GM18873 (cell line): Measurements from ENCODE around the gene HAPSTR1.

ENCODE experiments used
- ATAC-seq: cut with Tn5 transposase; IDR thresholded peaks from one replicate; pipeline ENCODE4 v1.9.1; 2021; ENCODE audit warnings: mild to moderate bottlenecking, moderate library complexity, moderate number of reproducible peaks; ENCODE audit not compliant: unreplicated experiment, low FRiP score

HAPSTR1 gene

DNA sequence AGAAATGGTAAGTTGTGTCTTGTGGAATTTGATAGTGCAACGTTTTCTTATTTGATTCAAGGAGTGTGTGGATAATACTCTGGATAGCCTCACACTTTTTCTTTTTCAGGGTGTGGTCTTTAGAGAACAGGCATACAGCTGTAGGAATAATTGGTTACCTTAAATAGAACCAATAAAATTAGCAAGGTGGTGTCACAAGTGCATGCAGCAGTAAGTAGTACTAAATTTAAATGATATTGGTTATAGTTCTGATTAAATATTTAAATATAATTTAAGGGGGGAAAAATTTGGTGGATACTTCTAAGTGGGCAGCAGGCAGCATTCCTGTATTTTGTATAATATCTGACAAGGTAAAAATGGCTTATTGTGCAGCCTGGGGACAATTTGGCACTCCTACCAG, 3.7 kb downstream of the HAPSTR1 start:
- ATAC-seq, result no peak

DNA sequence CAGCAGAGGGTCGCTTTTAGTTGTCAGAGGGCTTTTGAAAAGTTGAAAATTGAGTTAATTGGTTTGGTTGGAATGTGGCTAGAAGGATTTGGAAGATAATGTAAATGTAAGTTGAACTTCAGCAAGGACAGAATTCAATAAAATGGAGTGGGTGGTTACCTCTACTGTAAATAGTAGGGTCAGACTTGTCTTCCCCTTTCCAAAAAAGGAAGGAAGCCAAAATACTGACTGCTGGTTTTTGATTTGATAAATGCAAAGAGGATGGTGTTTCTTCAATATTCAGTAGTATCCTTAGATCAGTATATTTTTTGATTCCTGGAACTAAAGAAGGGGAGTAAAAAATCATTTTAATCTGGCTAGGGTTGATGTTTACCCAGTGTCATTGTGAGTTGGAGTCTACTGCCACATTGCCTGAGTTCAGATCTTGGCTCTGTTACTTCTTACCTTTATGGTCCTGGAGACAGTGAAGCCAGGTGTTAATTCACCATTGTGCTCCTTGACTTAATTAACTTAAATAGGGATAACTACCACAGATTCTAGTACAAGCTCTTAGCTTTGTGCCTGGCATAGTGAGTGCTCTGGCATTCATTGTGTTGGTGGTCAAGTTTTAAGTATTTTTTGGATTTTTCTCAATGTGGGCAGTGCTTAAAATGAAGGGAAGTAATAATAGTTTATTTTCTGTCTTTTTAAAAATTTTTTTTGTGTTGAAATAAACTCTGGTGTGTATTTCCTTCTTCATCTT, 4.4 kb downstream of the HAPSTR1 start:
- no peak for ATAC-seq

DNA sequence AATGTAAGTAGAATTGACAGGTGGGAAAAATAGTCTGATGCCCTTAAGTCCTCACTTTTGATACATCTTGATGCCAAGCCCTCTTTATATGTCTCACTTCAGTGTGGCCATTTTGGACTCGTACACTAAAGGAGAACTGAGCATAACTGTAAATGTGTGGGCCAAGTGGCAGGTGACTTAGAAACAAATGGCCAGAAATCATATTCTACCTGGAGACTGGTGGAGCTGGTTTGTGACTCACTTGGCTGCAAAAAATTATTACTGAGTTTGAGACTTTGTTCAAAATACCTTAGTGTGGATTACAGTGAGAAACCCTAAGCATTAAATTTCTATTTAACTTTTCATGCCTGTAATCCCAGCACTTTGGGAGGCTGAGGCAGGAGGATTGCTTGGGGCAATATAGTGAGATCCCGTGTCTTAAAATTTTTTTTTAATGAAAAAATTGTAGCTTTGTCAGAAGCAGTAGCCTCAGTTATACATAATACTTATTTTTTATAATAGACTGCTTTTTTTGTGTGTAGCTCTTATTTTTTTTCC, 5.0 kb downstream of the HAPSTR1 start:
- ATAC-seq, result no peak

DNA sequence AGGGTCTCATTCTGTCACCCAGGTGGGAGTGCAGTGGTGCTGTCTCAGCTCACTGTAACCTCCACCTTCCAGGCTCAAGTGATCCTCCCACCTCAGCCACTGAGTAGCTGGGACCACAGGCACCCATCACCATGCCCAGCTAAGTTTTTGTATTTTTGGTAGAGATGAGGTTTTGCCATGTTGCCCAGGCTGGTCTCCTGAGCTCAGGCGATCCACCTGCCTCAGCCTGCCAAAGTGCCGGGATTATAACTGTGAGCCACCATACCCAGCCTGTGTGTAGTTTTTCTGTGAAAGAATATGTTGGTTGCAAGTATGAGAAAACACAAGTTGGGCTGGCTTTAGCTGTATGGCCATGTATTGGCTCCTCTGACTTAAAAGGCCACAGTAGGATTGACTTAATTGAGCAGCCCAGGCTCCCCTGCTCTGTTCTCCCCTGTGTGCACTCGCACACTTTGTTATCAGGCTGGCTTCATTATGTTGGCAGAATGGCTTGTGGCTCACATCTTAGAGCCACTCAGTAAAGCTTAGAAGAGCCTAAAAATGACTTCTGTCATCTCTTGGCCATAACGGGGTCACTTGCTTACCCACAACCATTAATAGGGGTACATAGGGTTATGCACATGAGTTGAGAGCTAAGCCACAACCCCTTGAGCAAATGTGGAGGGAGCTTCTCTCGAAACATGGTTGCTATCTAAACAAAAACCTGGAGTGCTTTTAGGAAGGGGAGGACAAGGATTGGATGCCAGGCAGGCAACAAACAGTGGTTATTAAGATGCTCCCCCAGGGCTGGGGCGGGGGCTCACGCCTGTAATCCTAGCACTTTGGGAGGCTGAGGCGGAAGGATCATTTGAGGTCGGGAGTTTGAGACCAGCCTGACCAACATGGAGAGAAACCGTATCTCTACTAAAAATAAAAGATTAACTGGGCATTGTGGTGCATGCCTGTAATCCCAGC, 6.1 kb downstream of the HAPSTR1 start:
- no peak for ATAC-seq

DNA sequence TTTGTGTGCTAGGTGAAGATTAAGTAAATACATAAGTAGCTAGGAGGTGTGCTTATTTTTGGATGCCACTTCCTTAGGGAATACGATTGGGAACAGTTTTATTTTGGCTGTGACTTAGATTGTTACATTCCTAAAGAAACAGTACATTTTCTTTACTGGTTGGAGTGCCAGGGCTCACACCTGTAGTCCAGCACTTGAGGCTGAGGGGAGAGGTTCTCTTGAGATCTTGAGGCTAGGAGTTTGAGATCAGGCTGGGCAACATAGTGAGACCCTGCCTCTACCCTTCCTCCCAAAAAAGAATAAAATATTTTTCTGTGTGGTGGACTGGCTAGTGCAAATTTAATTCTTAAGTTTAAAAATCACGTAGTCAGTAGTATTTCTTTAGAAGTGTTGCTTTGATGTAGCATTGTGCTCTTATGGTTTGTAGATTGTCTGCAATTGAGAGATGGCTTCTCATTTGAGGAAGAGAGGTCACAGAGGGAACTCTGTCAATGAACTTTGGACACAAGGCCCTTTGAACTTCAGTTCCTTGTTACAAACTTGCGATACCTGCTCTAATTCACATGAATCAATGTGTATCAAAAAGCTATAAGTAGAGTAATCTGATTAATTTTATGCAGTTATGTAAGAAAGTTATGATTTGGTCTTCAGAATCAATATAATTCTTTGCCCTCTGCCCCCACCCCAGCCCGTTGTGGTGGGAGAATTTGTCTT, 7.1 kb downstream of the HAPSTR1 start:
- no peak for ATAC-seq

DNA sequence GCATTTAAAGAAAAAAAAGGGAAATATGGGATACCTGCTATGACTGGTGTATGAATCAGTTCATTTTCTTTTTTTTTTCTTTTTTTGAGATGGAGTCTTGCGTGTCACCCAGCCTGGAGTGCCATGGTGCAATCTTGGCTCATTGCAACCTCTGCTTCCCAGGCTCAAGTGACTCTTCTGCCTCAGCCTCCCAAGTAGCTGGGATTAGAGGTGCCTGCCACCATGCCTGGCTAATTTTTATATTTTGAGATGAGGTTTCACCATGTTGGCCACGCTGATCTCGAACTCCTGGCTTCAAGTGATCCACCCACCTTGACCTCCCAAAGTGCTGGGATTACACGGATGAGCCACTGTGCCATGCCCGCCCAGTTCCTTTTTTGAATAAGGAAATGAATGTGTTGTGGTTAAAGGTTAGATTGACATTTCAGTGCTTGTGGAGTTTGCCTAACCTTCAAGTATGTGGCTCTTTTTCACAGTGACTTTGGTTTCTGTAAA, 7.7 kb downstream of the HAPSTR1 start:
- ATAC-seq, result no peak

DNA sequence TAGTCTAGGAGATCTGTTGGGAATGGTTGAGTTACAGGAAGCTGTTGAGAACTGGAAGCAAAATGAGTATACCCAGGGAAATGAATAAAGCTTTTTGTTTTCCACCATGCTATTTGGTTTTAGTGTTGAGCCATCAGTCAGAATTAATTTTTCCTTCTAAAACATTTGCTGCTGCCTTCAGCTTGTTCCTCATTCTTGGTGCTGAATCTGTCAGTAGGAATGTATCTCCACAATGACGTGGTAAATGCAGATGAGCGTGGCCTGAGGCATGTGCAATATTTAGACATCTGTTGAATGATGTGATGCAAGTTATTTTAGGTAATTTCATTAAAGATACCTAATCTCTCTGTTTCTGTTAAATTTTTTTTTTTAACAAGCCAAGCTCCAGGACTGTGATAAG, 10.9 kb downstream of the HAPSTR1 start:
- ATAC-seq, result no peak

DNA sequence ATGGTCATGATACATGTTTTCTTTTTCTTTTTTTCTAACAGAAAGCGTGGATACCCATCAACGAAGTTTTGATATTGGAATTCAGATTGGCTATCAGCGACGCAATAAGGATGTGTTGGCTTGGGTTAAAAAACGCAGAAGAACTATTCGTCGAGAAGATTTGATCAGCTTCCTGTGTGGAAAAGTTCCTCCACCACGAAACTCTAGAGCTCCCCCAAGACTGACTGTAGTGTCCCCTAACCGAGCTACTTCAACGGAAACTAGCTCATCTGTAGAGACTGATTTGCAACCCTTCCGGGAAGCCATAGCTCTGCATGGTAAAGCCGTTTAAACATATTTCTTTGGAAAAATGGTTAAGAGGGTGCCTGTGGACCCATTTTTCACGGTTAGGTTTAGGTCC, 11.5 kb downstream of the HAPSTR1 start:
- ATAC-seq, result no peak

DNA sequence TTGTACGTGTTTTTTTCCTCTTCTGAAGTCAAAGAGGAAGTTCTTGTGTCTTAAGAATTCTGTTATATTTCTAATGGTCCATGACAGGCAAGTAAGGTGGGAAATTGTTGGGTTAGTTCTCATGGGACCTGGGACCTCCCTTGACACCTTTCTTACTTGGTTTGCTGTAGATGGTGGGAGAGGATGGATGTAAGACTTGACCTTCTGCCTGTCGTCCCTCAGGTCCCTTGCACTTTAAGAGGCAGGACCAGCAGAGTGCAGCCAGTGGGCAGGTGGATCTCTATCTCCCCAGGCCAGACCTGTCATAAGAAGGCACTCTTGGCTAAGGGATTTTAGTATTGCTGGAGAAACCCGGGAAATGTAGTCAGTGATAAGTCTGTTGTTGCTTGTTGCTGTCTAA, 12.1 kb downstream of the HAPSTR1 start:
- no peak for ATAC-seq

DNA sequence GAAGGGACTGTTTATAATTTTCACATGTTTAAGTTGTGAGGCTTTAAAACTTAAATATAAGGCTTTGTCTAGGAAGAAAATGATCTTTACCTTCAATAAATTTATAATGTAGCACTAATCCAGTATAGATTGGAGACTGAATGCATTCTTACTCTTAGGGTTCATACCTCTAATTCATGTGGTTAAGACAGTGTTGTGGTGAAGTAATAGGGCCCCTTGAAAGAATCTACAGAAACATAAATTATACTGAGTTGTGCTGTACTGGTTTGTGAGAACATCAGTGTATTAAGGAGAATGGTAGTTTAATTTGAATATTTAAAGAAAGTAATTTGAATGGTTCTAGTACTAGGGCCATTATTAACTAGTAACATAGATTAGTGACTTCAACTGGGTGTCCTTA, 13.7 kb downstream of the HAPSTR1 start:
- ATAC-seq, result no peak

DNA sequence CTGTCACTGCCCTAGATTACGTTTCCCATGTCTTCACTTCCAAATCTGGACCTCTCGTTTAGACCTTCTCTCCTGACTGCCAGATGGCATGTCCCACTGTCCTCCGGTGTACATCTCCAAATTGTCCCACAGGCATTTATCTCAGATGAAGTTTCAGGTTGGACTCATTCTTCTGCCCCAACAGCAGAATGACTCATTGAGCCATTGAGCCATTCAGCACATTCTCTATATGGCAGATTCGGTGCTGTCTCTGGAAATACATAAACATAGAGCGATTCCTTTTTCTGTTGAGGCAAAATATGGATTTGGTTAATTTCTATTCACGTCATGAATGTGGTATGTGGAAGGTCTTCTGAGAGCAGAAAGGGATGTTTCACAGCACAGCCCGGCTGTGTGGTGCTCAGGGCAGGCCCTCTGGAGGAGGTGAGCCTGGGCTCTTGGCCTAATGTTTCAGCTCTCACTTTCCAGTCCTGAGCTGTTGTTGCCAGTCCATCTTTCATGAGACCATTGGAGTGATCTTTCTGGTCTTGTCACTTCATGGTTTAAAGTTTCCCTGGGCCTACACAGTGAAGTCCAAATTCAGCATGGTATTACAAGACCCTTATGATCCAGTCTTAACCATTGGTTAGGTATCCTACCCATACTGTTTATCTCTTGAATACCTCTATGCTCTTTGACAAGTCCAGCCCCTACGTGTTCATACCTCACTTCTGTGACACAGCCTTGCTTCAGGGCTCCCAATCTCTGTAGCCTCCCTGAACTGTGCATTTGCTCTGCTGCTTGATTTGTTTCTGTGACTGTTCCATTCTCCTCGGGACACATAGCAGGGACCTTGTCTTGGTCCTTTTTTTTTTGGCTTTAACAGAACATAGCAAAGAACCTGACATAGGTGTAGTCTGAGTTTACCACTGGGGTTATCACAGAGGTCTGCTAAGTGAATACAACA, 15.9 kb downstream of the HAPSTR1 start:
- ATAC-seq, result no peak

DNA sequence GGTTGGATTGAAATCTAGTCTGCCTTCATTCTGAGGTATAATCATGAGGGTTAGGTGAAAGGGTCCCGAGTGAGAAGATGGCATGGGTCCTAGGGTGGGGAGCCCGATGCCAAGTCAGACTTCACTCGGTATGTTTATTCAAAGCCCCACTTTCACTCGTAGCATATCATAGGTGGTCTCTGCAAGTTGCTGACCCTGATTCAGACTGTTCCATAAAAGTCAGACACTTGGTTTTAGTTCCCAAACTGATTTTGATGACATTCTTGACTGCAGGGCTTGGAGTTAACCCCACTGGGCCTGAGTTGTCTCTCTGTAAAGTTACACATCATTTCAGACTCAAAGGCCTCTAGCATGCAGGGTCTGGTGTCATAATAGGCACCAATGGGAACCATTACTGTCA, 17.8 kb downstream of the HAPSTR1 start:
- no peak for ATAC-seq

DNA sequence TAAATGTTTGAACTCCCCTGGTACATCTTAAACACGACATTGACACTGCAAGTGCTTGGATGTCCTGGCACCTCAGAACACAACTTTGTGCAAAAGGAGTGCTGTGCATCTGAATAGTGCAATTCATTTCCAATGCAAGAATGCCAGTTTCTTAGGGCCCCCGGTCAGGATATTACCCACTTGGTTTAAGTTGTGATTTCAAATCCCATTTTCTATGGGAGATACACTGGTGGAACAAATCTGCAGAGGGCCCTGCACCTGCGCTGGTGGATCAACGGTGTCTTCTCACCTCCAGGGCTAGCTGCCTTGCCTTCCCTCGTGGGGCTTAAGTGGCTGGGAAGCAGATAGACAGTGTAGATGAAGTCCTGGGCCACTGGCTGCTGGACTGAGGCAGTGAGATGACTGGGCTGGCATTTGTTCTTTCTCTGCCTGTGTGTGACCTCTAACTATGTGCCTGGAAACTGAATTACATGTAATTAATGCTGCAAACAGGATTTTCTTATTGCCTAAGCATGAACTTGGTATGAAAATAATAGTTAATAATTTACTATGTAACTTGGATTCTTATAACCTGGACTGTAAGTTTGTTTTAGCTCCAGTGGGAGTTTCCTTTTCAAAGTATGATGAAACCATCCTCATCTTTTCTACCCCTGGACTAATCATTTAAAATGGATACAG, 20.9 kb downstream of the HAPSTR1 start:
- ATAC-seq, result no peak

DNA sequence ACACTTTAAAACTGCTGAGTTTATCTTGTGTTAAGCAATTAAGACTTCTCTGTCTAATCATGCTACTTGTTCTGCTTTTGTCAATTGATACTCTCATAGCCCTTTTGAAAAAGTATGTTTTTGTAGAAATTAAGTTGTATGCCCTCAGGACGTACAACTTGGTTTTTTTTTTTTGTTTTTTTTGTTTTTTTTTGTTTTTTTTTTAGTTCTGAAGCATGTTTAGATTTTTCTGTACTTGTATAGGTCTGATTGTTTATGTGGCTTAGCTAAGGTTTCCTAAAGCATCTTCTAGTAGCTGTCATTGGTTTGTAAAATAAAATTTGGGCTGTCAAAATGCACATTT, 21.4 kb downstream of the HAPSTR1 start:
- no peak for ATAC-seq

DNA sequence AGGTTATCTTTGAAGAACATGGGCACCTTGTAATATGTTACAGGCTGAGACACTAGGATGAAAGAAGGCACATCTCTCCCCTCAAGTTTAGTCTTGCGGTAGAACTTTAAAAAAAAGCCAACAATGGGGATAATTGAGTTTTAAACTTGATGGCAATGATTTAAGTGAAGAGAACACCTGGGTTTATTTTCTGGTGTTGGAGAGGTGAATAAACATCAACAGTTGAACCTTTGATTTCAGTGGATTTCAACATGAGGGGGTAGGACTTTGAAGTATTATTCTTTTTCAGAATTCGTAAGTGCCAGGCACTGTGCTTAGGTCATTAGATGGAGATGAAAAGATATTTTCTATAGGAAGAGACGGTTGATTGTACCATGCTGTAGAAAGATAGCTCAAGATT, 22.3 kb downstream of the HAPSTR1 start:
- no peak for ATAC-seq

DNA sequence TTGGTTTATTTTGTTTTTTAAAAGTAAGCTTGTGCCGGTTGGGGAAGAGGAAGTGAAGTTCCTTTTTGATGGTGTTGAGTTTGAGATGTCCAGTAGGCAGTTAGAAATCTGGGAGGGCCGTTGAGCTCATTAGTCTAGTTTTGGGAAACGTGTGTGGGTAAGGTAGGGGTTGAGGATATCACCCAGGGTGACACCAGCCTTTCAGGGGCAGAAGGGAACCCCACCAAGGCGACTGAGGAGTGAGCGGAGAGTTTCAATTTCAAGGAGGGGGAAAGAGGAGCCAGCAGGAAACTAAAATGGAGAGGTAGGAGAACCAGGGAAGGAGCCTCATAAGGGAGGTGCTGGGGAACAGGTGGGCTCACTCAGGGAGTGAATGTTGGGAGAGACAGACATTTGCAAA, 22.7 kb downstream of the HAPSTR1 start:
- ATAC-seq, result no peak

DNA sequence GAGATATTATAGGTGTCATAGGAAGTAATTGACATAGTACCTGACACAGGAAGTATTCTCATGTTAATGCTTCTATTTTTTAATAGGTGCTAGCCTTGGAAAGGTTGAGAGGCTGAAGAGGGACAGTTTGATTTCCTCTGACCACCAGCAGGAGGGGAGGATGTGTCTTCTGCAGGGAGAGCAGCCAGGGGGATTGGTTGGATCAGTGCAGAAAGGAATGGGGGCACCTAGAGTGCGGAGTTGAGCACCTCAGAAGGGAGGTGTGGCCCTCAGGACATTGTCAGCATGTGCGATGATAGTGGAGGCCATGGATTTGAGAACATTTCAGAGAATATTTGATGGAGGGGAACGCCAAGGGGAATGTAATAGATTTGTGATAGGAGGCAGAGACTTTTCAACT, 23.4 kb downstream of the HAPSTR1 start:
- ATAC-seq, result no peak

DNA sequence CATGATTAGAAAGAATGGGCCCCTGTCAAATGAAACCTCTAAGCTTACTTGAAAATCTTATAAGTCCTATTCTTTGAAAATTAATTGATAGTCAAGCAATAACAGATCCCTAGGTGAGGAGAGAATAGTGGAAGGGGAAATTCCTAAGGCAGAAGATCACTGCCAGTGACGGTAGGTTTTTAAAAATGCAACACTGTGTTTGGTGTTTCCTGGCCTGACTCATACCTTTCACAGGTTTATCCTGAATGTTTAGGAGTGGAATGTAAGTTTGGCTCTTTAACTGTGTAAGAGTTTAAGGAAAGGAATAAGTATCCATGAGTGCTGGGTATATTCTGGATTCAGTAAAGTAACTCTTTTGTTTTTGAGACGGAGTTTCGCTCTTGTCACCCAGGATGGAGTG, 23.8 kb downstream of the HAPSTR1 start:
- ATAC-seq, result no peak

DNA sequence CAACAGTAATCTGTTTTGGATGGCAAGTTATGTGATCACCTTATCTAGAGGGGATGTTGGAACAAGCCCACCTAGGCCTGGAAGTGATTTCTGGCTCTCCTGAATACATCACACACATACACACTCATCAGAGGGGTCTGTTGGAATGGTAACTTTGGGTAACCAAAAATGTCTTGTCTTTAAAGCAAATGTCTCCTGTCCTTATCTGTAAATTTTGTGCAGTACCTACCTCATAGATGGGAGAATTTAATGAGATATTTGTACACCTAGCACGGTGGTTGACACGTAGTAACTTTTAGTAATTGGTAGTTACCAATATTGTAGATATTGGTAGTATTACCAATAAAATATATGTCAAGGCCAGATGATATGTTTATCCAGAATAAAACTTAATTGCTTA, 24.7 kb downstream of the HAPSTR1 start:
- ATAC-seq, result no peak
